ENCODE measurements around the gene TK1. TPM values are rescaled to one million over a fixed set of nuclear protein-coding genes. Genes with fewer than 3 reads are reported as not detected.
"Not testable (repeated sequence)": the region's sequence is repeated elsewhere in the genome, so short reads cannot be mapped to it uniquely, and the experiment has no call there.

Gene TK1
- polyA plus RNA-seq, 1 of the 3 experiments (the other 2 are of a cell fraction) = 112 TPM

- no peak for TF ChIP-seq REST (IDR thresholded peaks at IDR 0.05; ENCODE audit: low read depth, low read length)
- no peak for TF ChIP-seq YY1 (IDR thresholded peaks at IDR 0.05; ENCODE audit: low read depth)
These were observed 46.4 kb downstream of the TK1 start (continued) for GRCh38 chr17:78140169-78141051.

DNA sequence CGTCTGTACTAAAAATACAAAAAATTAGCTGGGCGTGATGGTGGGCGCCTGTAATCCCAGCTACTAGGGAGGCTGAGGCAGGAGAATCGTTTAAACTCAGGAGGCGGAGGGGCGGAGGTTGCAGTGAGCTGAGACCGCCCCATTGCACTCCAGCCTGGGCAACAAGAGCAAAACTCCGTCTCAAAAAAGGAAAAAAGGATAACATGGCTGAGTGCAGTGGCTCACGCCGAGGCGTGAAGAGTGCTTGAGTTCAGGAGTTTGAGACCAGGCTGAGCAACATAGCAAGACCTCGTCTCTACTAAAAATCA, 47.0 kb downstream of the TK1 start:
- H3K36me3 ChIP-seq (replicated peaks in 1 of 2; ENCODE audit: control insufficient read depth in 1 of 2, insufficient read depth in 2 of 2, low read length in 1 of 2); POLR2A ChIA-PET; H3K27ac ChIP-seq (ENCODE audit: low read depth in 2 of 2, low read length in 1 of 2); H3K4me3 ChIP-seq (ENCODE audit: low read depth in 2 of 2, low read length in 1 of 2); H3K4me2 ChIP-seq; H3K9me3 ChIP-seq; H4K20me1 ChIP-seq (ENCODE audit: insufficient read depth); H3F3A ChIP-seq (replicated peaks; ENCODE audit: insufficient read depth); DNase-seq; H3K27me3 ChIP-seq (ENCODE audit: insufficient read depth); H3K9me2 ChIP-seq; H2AFZ ChIP-seq (ENCODE audit: low read depth); H3K9ac ChIP-seq; H3K79me2 ChIP-seq (ENCODE audit: insufficient read depth): not testable (repeated sequence)
- WGBS (ENCODE audit: low lambda C conversion rate) = 89% methylated on average over 12 of the region's 12 CpGs
- CTCF ChIA-PET = interaction anchor here (0.8 to 1.2 kb wide), 4 partner anchors 9 to 111 kb away, joined by 3 to 5 read pairs (median 3); partner anchors contain the start of genes SYNGR2 and TMC8
- H3K4me1 ChIP-seq (ENCODE audit: control insufficient read depth in 1 of 2, insufficient read depth in 2 of 2, low read depth in 1 of 2, low read length in 1 of 2) = peaks cover 4 to 13% of the 10 kb centered on the region in 2 experiments; a peak in 2 of 4 replicates

- Histone ChIP-seq H3K27ac (ENCODE audit: low read depth in 2 of 2, low read length in 1 of 2) (no peak overlapping the region), H3K4me1 (ENCODE audit: control insufficient read depth in 1 of 2, insufficient read depth in 2 of 2, low read depth in 1 of 2, low read length in 1 of 2) (peaks cover 0 to 3% of the 10 kb centered on the region in 2 experiments; a peak in 2 of 4 replicates), H3K4me3 (ENCODE audit: low read depth in 2 of 2, low read length in 1 of 2) (no peak overlapping the region), H3K79me2 (ENCODE audit: insufficient read depth) (no peaks in the 10 kb centered on the region), H3K27me3 (ENCODE audit: insufficient read depth) (no peaks in the 10 kb centered on the region), H4K20me1 (ENCODE audit: insufficient read depth) (no peaks in the 10 kb centered on the region), H3K9me2 (no peaks in the 10 kb centered on the region), H3F3A (replicated peaks; ENCODE audit: insufficient read depth) (no peaks in the 10 kb centered on the region), H2AFZ (ENCODE audit: low read depth) (no peak overlapping the region), H3K9me3 (no peaks in the 10 kb centered on the region), H3K36me3 (replicated peaks in 1 of 2; ENCODE audit: control insufficient read depth in 1 of 2, insufficient read depth in 2 of 2, low read length in 1 of 2) (no peaks in the 10 kb centered on the region), H3K4me2 (no peak overlapping the region), H3K9ac (no peak overlapping the region)
- ChIA-PET POLR2A (no interaction called here), CTCF (interaction anchor here (0.7 to 6.3 kb wide), 15 partner anchors 9 to 119 kb away, joined by 3 to 73 read pairs (median 5); partner anchors contain the start of genes AFMID and TK1)
- 84% methylated on average over 17 of the region's 17 CpGs for WGBS (ENCODE audit: low lambda C conversion rate)
- DNase-seq = no peak
- no peak for TF ChIP-seq RXRA (IDR thresholded peaks at IDR 0.05; ENCODE audit: borderline replicate concordance, low read depth)
- no peak for TF ChIP-seq RCOR1 (IDR thresholded peaks at IDR 0.05; ENCODE audit: low read length)
These were observed 48.4 kb downstream of the TK1 start for GRCh38 chr17:78138204-78139060.

Data from SK-N-SH (cell line).